HEK293 (cell line): ENCODE results near the gene SLC35E4.

ENCODE experiments used
- BCL11B ChIP-seq: fragments of 450-650 bp; formaldehyde crosslinking; IDR thresholded peaks from 2 replicates; pipeline ENCODE4 v1.5.1; 2016; ENCODE audit warnings: low read depth, missing biosample characterization, missing genetic modification characterization
- KLF8 ChIP-seq: fragments of 450-650 bp; formaldehyde crosslinking; IDR thresholded peaks from 2 replicates; pipeline ENCODE4 v1.5.1; 2016; ENCODE audit warnings: missing biosample characterization, missing genetic modification characterization
- KLF9 ChIP-seq: fragments of 450-650 bp; formaldehyde crosslinking; IDR thresholded peaks from 2 replicates; pipeline ENCODE4 v1.5.1; 2016; ENCODE audit warnings: missing biosample characterization, missing genetic modification characterization, low read depth
- SALL2 ChIP-seq: fragments of 450-650 bp; formaldehyde crosslinking; IDR thresholded peaks from 2 replicates; pipeline ENCODE4 v1.5.0; 2017; ENCODE audit warnings: missing biosample characterization, mild to moderate bottlenecking, missing genetic modification characterization, borderline replicate concordance
- SETDB1 ChIP-seq: IDR thresholded peaks from one replicate; pipeline ENCODE4 v1.6.1; 2017; ENCODE audit warnings: mild to moderate bottlenecking, low read length, moderate library complexity, mixed read lengths; ENCODE audit not compliant: insufficient read length
- ZNF202 ChIP-seq: fragments of 450-650 bp; formaldehyde crosslinking; IDR thresholded peaks from 2 replicates; pipeline ENCODE4 v1.5.1; 2016; ENCODE audit warnings: missing biosample characterization, missing genetic modification characterization, borderline replicate concordance
- ZNF23 ChIP-seq: fragments of 450-650 bp; formaldehyde crosslinking; IDR thresholded peaks from 2 replicates; pipeline ENCODE4 v1.5.1; 2016; ENCODE audit warnings: missing biosample characterization, missing genetic modification characterization, borderline replicate concordance
- ZNF274 ChIP-seq, 2 experiments: fragments of 200-500 bp in 1 of 2; fragments of 450-650 bp in 1 of 2; sonication (Bioruptor generic) in 1 of 2; formaldehyde crosslinking in 1 of 2; IDR thresholded peaks; 2 replicates each; pipeline versions ENCODE4 v1.5.1 to v1.6.1; 2014 to 2016; ENCODE audit warnings: borderline replicate concordance in 1 of 2, inconsistent platforms in 1 of 2, low read length in 1 of 2, missing biosample characterization in 1 of 2, missing genetic modification characterization in 1 of 2
- ZNF335 ChIP-seq: fragments of 450-650 bp; formaldehyde crosslinking; conservative IDR thresholded peaks from 2 replicates; pipeline ENCODE4 v1.5.1; 2016; ENCODE audit warnings: missing biosample characterization, missing genetic modification characterization
- ZNF433 ChIP-seq: fragments of 450-650 bp; formaldehyde crosslinking; IDR thresholded peaks from 2 replicates; pipeline ENCODE4 v1.5.1; 2016; ENCODE audit warnings: missing biosample characterization, missing genetic modification characterization, low read depth
- ZNF555 ChIP-seq: fragments of 450-650 bp; formaldehyde crosslinking; conservative IDR thresholded peaks from 2 replicates; pipeline ENCODE4 v1.5.1; 2017; ENCODE audit warnings: missing biosample characterization, mild to moderate bottlenecking, missing genetic modification characterization, inconsistent platforms
- ZNF654 ChIP-seq: fragments of 450-650 bp; formaldehyde crosslinking; IDR thresholded peaks from 2 replicates; pipeline ENCODE4 v1.5.1; 2016; ENCODE audit warnings: low read depth, missing biosample characterization, missing genetic modification characterization
- ZNF76 ChIP-seq: fragments of 450-650 bp; formaldehyde crosslinking; IDR thresholded peaks from 2 replicates; pipeline ENCODE4; 2016; ENCODE audit warnings: low read depth, missing biosample characterization, missing genetic modification characterization, borderline replicate concordance
- ZNF768 ChIP-seq: fragments of 450-650 bp; formaldehyde crosslinking; IDR thresholded peaks from 2 replicates; pipeline ENCODE4 v1.5.1; 2018; ENCODE audit warnings: missing biosample characterization, mild to moderate bottlenecking, missing genetic modification characterization
- TF ChIP-seq, protein P1 (sequence below): fragments of 450-650 bp; formaldehyde crosslinking; IDR thresholded peaks from 2 replicates; pipeline ENCODE4 v1.5.1; 2016; ENCODE audit warnings: missing biosample characterization, missing genetic modification characterization
- TF ChIP-seq, protein P2 (sequence below): fragments of 450-650 bp; formaldehyde crosslinking; IDR thresholded peaks from 2 replicates; pipeline ENCODE4 v1.5.1; 2017; ENCODE audit warnings: missing biosample characterization, missing genetic modification characterization
- TF ChIP-seq, protein P3 (sequence below): fragments of 450-650 bp; formaldehyde crosslinking; IDR thresholded peaks from 2 replicates; pipeline ENCODE4 v1.5.0; 2017; ENCODE audit warnings: missing biosample characterization, missing genetic modification characterization, borderline replicate concordance
- TF ChIP-seq, protein P4 (sequence below): fragments of 450-650 bp; formaldehyde crosslinking; IDR thresholded peaks from 2 replicates; pipeline ENCODE4 v1.5.1; 2016; ENCODE audit warnings: missing biosample characterization, missing genetic modification characterization, low read depth
- TF ChIP-seq, protein P5 (sequence below): fragments of 450-650 bp; formaldehyde crosslinking; IDR thresholded peaks from 2 replicates; pipeline ENCODE4 v1.5.1; 2016; ENCODE audit warnings: missing biosample characterization, missing genetic modification characterization
- TF ChIP-seq, protein P6 (sequence below): fragments of 450-650 bp; formaldehyde crosslinking; IDR thresholded peaks from 2 replicates; pipeline ENCODE4 v1.5.1; 2017; ENCODE audit warnings: missing biosample characterization, missing genetic modification characterization
- TF ChIP-seq, protein P7 (sequence below): fragments of 450-650 bp; formaldehyde crosslinking; IDR thresholded peaks from 2 replicates; pipeline ENCODE4 v1.5.1; 2016; ENCODE audit warnings: missing biosample characterization, missing genetic modification characterization
- TF ChIP-seq, protein P8 (sequence below): fragments of 450-650 bp; formaldehyde crosslinking; IDR thresholded peaks from 2 replicates; pipeline ENCODE4 v1.5.1; 2017; ENCODE audit warnings: missing biosample characterization, mild to moderate bottlenecking, missing genetic modification characterization, moderate library complexity

Gene SLC35E4

DNA sequence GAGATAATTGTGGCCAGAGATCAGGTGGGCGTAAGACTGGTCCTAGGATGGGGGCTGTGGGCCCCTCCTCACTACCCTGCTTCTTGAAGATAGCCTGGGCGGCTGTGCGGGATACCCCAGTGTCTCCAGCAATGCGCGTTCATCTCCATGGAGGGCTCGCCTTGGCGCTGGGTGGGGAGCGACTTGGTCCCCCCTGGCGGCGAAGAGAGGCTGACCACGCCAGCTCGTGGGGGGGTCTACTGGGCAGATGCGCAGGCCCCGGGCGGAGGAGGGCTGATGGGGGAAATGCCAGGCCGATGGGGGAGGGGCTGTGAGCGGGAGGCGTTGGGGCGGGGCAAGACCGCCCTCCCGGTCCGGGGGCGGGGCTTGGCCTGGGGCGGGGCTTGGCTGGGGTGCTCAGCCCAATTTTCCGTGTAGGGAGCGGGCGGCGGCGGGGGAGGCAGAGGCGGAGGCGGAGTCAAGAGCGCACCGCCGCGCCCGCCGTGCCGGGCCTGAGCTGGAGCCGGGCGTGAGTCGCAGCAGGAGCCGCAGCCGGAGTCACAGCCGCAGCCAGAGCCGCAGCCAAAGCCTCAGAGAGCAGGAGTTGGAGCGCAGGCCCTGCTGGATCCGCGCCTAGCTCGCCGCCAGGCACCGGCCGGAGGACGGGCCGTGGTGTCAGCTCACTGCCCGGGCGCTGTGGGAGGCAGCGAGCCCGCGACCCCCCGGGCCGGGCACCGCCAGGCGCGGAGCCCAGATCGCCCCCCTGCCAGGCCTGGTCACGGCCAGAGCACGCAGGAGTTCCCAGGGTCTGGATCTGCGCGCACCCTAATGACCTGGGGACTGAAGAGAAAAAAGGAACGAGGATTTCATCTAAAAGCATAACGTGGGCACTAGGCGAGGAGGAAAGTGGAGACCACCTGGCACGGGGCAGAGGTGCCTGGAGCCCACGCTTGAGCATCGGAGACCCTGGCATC, at the start of gene SLC35E4 (continued):
- TF ChIP-seq, protein P1, sequence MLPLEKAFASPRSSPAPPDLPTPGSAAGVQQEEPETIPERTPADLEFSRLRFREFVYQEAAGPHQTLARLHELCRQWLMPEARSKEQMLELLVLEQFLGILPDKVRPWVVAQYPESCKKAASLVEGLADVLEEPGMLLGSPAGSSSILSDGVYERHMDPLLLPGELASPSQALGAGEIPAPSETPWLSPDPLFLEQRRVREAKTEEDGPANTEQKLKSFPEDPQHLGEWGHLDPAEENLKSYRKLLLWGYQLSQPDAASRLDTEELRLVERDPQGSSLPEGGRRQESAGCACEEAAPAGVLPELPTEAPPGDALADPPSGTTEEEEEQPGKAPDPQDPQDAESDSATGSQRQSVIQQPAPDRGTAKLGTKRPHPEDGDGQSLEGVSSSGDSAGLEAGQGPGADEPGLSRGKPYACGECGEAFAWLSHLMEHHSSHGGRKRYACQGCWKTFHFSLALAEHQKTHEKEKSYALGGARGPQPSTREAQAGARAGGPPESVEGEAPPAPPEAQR (tag by site-specific recombination): no peak
- TF ChIP-seq KLF8 (tag by site-specific recombination): peak; percentile 89
- TF ChIP-seq, protein P2, sequence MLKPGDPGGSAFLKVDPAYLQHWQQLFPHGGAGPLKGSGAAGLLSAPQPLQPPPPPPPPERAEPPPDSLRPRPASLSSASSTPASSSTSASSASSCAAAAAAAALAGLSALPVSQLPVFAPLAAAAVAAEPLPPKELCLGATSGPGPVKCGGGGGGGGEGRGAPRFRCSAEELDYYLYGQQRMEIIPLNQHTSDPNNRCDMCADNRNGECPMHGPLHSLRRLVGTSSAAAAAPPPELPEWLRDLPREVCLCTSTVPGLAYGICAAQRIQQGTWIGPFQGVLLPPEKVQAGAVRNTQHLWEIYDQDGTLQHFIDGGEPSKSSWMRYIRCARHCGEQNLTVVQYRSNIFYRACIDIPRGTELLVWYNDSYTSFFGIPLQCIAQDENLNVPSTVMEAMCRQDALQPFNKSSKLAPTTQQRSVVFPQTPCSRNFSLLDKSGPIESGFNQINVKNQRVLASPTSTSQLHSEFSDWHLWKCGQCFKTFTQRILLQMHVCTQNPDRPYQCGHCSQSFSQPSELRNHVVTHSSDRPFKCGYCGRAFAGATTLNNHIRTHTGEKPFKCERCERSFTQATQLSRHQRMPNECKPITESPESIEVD (tag by site-specific recombination): no peak
- no peak for TF ChIP-seq ZNF768
- TF ChIP-seq BCL11B (tag by site-specific recombination): no peak
- TF ChIP-seq, protein P3, sequence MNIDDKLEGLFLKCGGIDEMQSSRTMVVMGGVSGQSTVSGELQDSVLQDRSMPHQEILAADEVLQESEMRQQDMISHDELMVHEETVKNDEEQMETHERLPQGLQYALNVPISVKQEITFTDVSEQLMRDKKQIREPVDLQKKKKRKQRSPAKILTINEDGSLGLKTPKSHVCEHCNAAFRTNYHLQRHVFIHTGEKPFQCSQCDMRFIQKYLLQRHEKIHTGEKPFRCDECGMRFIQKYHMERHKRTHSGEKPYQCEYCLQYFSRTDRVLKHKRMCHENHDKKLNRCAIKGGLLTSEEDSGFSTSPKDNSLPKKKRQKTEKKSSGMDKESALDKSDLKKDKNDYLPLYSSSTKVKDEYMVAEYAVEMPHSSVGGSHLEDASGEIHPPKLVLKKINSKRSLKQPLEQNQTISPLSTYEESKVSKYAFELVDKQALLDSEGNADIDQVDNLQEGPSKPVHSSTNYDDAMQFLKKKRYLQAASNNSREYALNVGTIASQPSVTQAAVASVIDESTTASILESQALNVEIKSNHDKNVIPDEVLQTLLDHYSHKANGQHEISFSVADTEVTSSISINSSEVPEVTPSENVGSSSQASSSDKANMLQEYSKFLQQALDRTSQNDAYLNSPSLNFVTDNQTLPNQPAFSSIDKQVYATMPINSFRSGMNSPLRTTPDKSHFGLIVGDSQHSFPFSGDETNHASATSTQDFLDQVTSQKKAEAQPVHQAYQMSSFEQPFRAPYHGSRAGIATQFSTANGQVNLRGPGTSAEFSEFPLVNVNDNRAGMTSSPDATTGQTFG (tag by site-specific recombination): no peak
- no peak for TF ChIP-seq ZNF433 (tag by site-specific recombination)
- TF ChIP-seq SETDB1: no peak
- no peak for TF ChIP-seq ZNF23 (tag by site-specific recombination)
- peak; percentile 75 for TF ChIP-seq ZNF335
- TF ChIP-seq, protein P4, sequence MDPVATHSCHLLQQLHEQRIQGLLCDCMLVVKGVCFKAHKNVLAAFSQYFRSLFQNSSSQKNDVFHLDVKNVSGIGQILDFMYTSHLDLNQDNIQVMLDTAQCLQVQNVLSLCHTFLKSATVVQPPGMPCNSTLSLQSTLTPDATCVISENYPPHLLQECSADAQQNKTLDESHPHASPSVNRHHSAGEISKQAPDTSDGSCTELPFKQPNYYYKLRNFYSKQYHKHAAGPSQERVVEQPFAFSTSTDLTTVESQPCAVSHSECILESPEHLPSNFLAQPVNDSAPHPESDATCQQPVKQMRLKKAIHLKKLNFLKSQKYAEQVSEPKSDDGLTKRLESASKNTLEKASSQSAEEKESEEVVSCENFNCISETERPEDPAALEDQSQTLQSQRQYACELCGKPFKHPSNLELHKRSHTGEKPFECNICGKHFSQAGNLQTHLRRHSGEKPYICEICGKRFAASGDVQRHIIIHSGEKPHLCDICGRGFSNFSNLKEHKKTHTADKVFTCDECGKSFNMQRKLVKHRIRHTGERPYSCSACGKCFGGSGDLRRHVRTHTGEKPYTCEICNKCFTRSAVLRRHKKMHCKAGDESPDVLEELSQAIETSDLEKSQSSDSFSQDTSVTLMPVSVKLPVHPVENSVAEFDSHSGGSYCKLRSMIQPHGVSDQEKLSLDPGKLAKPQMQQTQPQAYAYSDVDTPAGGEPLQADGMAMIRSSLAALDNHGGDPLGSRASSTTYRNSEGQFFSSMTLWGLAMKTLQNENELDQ: no peak
- TF ChIP-seq ZNF202 (tag by site-specific recombination): no peak
- TF ChIP-seq, protein P5, sequence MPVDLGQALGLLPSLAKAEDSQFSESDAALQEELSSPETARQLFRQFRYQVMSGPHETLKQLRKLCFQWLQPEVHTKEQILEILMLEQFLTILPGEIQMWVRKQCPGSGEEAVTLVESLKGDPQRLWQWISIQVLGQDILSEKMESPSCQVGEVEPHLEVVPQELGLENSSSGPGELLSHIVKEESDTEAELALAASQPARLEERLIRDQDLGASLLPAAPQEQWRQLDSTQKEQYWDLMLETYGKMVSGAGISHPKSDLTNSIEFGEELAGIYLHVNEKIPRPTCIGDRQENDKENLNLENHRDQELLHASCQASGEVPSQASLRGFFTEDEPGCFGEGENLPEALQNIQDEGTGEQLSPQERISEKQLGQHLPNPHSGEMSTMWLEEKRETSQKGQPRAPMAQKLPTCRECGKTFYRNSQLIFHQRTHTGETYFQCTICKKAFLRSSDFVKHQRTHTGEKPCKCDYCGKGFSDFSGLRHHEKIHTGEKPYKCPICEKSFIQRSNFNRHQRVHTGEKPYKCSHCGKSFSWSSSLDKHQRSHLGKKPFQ: no peak
- TF ChIP-seq, protein P6, sequence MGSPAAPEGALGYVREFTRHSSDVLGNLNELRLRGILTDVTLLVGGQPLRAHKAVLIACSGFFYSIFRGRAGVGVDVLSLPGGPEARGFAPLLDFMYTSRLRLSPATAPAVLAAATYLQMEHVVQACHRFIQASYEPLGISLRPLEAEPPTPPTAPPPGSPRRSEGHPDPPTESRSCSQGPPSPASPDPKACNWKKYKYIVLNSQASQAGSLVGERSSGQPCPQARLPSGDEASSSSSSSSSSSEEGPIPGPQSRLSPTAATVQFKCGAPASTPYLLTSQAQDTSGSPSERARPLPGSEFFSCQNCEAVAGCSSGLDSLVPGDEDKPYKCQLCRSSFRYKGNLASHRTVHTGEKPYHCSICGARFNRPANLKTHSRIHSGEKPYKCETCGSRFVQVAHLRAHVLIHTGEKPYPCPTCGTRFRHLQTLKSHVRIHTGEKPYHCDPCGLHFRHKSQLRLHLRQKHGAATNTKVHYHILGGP (tag by site-specific recombination): no peak
- no peak for TF ChIP-seq ZNF654 (tag by site-specific recombination)
- peak; percentile 75 for TF ChIP-seq ZNF76 (tag by site-specific recombination)
- TF ChIP-seq, protein P7, sequence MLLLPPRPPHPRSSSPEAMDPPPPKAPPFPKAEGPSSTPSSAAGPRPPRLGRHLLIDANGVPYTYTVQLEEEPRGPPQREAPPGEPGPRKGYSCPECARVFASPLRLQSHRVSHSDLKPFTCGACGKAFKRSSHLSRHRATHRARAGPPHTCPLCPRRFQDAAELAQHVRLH (tag by site-specific recombination): no peak
- TF ChIP-seq, protein P8, sequence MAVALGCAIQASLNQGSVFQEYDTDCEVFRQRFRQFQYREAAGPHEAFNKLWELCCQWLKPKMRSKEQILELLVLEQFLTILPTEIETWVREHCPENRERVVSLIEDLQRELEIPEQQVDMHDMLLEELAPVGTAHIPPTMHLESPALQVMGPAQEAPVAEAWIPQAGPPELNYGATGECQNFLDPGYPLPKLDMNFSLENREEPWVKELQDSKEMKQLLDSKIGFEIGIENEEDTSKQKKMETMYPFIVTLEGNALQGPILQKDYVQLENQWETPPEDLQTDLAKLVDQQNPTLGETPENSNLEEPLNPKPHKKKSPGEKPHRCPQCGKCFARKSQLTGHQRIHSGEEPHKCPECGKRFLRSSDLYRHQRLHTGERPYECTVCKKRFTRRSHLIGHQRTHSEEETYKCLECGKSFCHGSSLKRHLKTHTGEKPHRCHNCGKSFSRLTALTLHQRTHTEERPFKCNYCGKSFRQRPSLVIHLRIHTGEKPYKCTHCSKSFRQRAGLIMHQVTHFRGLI (tag by site-specific recombination): 0 out of 2 replicates have a peak, but pooled peaks have one; percentile 40
- no peak for TF ChIP-seq ZNF555
- TF ChIP-seq ZNF274 (IDR thresholded peaks at IDR 0.05; ENCODE audit: low read length): no peak
- TF ChIP-seq ZNF274 (tag by site-specific recombination; IDR thresholded peaks at IDR 0.05; ENCODE audit: borderline replicate concordance): no peak
- TF ChIP-seq KLF9 (tag by site-specific recombination): peak; percentile 64
- no peak for TF ChIP-seq SALL2
